HG03432 (cell line): ENCODE measurements around the gene CTXN1.
"Not testable (repeated sequence)": the region's sequence is repeated elsewhere in the genome, so short reads cannot be mapped to it uniquely, and the experiment has no call there.

Source experiments
- ATAC-seq: cut with Tn5 transposase; IDR thresholded peaks from one replicate; pipeline ENCODE4 v1.9.1; 2021; ENCODE audit warnings: mild to moderate bottlenecking, moderate library complexity; ENCODE audit not compliant: unreplicated experiment

Gene CTXN1

DNA sequence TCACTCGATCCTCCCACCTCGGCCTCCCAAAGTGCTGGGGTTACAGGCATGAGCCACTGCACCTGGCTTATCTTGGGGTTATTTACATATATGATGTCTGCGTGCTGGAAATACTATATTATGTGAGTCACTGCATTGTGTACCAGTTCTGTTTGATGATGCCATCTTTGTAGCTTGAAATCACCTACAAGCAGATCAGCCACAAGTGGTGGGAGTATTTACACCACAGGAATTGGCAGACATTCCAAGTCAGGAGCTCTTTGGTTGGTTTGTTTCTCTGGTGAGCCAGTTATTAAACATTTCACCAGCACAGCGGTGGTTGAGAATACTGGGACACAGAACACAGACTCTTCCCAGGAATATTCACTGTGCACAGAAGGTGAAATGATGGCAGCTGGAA is 22.0 kb upstream of the CTXN1 start:
- ATAC-seq: no peak

DNA sequence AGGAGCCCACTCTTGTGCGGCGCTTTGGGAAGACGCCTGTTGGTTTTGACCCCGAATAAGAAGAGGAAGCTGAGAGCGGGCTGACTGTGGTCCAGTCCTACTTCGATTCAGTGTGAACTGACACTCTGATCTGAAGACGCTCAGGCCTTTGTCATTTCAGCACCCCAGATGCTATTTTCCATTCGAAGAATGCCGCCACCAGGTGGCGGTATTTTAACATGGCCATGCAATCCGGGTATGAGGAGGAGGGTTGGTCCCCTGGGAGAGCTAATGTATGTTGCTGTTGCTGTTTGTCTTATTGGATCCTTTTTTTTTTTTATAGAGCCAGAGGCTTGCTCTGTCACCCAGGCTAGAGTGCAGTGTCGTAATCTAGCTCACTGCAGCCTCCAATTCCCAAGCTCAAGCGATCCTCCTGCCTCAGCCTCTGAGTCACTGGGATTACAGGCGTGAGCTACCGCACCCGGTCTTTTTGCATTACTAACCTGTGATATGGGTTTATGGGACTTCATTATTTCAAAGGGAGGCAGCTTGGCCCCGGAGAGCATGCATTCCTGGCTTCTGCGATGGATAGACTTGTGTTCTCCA is 18.3 kb upstream of the CTXN1 start:
- peak; percentile 25 for ATAC-seq

DNA sequence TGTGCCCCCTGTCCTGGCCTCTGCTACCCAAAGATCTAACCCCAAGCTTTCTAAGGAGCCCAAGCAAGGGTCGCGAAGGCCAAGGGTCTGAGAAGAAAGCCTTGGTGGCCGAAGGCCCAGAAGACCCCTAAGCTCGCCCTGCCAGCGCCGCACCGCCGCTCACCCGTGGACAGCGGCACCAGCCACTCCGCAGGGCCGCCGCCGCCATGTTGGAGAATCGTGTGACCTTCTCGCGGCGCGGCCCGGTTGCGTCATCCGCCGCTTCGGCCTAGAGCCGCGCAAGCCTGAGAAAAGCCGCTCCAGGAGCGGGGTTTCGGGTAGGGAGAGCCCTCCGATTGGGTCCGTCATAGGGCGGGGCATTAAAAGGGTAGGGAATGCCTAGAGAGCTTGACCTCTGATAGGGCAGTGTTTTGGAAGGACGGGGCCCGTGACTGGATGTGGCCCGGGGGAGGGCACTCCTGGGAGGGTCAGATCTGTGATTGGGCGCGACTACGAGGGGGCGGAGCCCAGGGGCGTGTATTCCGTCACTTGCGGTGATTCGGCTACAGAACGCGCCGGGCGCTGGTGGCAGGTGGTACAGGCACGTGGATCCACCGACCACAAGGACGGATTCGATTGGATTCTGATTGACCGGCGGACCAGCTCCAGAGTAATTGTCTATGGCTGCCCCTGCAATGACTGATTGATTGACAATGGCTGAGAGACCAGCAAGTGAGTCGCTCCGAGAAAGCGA is 17.7 kb upstream of the CTXN1 start, which contains the start of gene TIMM44:
TSS of gene TIMM44 (minus strand) at position 223 of the 733 bp plus-strand sequence. CDS start at position 208, 15 bp downstream.
- peak; percentile 91 for ATAC-seq

DNA sequence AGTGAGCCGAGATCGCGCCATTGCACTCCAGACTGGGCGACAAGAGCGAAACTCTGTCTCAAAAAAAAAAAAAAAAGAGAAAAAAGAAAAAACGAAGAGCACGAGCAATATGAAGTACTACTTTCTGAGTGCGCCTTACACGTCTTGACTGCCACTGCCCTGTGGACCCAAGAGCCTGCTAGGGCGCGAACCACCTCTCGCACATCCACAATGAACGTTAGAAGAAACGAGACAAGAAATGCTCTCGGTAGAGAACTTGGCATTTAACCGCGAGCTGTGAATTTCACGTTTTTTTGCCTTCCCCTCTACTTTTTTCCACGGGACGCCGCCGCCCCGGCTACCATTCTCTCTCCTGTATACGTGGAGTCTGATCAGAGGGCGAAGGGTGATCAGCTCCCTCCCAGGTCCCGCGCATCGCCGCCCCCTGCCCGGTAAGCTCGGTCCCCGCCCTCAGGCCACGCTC is 17.1 kb upstream of the CTXN1 start:
- peak; percentile 26 for ATAC-seq

DNA sequence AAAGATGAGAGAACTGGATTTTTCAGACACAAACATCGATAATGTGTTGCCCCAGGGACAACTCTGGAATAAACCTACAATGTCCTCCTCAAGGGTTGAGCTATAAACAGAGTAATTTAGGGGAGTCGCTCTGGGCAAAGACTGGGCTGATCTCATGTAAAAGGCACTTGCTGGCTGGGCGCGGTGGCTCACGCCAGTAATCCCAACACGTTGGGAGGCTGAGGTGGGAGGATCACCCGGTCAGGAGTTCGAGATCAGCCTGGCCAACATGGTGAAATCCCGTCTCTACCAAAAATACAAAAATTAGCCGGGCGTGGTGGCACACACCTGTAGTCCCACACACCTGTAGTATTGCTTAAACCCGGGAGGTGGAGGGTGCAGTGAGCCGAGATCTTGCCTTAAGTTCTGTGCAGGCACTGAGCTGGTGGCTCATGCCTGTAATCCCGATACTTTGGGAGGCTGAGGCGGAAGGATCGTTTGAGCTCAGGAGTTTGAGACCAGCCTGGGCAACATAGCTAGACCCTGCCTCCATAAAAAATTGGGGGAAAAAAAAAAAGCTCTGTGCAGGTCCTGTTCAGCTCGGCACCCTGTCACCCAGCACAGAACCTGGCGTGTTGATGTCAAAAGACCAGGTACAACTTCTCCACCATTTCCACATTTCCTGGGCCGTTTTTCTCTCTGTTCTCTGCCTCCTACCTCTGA is 16.1 kb upstream of the CTXN1 start:
- no peak for ATAC-seq

DNA sequence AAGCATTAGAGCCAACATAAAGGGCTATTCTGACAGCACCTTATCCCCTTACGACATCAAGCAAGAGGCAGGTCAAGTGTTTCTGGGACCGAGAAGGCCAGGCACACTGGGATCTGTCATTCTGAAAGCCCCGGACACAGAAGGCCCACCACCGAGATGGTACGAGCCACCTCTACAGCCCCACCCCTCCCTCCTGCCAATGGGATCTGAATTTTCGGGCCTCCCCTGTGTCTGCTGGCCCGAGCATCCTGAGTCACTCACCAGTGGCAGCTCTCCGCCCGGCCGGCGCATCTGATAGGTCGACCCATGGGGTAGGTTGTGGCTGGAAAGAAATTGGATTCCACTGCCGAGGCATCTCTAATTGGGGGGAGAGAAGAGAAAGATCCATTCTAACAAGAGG is 14.9 kb upstream of the CTXN1 start:
- ATAC-seq: no peak

DNA sequence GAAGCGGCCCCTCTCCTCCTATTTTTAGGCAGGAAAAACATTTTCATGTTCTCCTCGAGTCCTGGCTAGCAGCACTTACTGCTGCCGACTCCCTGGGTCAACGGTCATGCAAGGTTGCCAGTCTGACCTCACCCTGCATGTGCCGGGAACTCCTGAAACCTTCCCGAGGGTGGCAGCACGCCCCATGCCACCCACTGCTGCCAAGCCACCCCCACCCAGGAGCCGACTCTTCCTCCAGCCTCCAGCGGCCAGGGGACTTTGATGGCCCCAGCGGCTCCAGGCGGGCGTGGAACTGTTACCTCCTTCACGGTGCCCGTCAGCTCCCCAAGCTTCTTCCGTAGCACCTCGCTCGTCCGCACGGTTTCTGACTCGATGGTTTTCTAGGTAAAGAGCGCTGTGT is 8.8 kb upstream of the CTXN1 start:
- ATAC-seq: no peak

DNA sequence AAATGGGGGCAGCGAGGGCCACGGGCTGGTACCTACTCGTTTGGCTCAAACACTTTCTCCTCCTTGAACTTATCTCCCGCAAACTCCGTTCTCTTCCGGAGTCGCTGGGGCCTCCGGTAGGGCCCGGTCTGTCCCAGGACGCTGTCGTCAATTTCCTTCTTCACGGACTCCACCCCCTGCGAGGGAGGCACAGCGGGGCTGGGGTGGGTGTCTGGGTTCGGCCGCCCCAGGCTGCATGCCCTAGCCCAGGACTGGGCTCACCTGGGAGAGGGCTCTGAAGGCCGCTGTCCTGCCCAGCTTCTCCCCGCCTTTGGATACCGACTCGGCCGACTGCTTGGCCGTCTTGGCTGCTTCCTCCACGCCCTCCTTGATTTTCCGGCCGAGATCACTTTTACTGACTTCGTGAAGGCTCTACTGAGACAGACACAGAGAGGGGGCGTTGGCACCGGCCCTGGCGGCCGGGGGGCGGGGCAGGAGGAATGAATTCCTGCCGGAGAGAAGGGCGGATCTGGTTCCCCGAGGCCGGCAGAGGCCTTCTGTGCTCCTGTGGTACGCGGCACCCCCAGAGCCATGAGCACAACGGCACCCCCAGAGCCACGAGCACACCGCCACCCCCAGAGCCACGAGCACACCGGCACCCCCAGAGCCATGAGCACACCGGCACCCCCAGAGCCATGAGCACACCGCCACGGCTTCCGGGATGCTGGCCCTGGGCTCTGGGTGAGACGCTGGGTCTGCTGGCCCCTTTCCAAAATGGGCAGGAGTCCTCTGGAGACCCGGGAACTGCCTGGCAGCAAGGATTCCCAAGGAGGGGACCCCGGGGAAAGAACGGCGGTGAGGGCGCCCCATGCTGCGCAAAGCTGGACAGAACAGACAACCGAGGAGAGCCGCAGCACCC is 8.1 kb upstream of the CTXN1 start:
- no peak for ATAC-seq

DNA sequence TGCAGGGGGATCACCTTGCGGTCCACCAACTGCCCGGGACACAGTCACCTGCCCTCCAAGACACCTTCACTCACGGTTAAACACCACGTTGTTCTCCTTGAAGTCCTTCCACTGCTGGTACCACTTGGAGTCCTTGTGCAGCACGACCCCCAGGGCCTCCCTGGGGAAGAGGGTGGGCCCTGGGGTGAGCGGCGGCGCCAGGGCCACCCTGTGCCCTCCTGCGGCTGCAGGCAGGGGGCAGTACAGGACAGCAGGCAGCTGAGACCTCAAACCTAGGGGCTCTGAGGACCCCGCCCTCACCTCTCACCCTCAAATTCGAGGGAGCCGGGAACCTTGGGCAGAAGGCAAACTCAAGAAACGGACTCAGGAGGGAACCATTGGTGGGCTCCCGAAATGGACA is 7.5 kb upstream of the CTXN1 start:
- ATAC-seq: no peak

DNA sequence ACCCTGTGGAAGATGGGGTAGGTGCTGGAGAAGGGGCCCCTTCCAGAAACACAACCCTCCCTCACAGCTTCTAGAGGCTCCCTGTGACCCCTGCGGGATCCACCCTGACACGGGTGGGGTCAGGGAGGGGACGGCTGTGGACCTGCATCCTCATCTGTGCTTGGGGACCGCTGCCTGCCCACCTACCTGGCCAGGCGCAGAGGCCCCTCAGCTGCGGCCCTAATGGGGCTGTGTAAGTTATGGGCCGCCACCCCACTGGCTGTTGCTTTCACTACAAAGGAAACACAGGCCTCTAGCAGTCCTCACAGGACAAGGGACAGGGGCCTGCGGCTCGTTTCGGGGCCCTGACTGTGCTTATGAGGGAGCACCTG is 7.0 kb upstream of the CTXN1 start:
- ATAC-seq: no peak

DNA sequence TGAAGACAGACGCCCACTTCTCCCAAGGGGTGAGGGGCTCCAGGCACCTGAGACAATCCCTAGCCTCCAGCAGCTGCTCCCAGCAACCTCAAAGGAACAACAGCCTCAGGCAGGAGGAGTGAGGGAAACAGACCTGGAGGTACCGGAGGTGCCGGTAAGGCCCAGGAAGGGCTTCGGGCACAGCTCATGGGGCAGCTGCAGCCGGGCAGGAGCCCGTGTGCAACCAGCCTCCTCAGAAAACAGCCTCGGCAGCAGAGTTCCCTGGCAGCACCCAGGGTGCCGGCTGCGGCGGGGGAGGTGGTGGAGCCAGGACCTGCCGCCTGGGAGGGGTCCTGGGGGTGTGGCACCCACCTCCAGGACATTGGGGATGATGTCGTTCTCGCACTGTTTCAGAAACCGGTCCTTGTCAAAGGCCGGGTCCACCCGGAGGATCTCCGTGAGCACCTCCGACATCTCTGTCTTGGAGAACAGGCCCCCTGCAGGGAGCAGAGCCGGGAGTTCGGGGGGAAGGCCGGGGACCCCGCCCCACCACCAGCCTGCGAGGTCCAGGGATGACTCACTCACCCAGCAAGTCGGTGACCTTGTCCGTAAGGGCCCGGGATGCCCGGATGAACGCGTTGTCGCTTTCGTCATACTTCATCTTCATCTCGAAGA is 6.5 kb upstream of the CTXN1 start:
- no peak for ATAC-seq

DNA sequence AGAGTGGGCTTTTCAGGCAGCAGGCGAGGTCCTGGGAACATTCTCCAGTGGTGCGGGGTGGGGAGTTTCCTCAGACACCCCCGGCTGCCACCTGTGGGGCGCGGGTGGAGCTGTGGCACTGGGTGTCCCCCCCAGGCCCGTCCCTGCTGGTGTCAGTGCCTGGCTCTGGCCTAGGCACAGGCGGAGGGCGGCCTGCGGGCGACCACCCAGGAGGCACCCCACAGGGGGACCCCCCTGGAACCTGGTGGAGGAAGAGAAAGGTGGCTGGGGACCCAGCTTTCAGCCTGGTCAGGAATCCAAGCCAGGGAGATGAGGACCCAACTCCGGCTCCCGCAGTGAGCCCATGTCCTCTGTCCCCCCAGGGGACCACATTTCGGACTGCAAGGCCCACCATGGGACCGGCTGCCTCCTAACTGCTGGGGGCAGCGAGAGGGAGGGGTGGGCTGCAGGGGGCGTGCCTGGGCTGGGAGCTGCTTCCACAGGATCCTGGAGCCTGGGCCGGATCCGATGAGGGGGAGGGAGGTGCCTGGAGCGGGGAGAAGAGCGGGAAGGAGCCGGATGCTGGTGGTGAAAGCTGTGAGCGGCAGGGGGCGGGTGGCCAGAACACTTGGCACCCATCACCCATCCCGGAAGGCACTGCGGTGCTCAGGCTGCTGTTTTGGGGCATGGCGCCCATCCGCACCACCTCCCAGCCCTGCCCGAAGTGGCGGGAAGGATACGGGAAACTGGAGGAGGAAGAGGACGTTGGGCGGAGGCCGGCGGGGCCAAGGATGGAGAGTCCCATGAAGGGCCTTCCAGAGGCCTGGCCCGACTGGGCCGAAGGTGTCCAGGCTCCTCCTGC is 5.5 kb upstream of the CTXN1 start:
- no peak for ATAC-seq

DNA sequence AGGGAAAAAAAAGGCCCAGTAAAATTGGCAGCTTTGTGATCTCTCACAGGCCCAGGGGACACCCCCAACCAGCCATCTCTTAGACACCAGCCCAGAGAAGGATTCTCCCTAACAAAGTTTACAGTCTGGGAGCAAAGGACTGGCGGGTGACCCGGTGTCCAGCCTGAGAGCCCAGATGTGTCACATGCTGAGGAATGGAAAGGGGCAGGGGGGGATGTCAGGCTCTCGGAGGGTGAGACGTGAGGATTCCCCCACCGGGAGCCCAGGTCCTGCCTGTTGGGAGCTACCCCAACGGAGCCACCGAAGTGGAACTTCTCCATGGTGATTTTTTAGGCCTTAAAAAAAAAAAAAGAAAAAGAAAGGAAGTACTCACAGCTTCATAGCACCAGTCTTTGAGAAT is 4.8 kb upstream of the CTXN1 start:
- no peak for ATAC-seq

DNA sequence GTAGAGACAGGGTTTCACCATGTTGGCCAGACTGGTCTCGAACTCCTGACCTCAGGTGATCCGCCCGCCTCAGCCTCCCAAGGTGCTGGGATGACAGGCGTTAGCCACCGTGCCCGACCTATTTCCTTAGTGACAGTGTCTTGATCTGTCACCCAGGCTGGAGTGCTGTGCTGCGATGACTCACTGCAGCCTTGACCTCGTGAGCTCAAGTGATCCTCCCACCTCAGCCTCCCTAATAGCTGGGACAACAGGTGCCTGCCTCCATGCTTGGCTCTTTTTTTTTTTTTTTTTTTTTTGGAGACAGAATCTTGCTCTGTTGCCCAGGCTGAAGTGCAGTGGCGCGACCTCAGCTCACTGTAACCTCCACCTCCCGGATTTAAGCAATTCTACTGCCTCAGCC is 4.1 kb upstream of the CTXN1 start:
- ATAC-seq: not testable (repeated sequence)

DNA sequence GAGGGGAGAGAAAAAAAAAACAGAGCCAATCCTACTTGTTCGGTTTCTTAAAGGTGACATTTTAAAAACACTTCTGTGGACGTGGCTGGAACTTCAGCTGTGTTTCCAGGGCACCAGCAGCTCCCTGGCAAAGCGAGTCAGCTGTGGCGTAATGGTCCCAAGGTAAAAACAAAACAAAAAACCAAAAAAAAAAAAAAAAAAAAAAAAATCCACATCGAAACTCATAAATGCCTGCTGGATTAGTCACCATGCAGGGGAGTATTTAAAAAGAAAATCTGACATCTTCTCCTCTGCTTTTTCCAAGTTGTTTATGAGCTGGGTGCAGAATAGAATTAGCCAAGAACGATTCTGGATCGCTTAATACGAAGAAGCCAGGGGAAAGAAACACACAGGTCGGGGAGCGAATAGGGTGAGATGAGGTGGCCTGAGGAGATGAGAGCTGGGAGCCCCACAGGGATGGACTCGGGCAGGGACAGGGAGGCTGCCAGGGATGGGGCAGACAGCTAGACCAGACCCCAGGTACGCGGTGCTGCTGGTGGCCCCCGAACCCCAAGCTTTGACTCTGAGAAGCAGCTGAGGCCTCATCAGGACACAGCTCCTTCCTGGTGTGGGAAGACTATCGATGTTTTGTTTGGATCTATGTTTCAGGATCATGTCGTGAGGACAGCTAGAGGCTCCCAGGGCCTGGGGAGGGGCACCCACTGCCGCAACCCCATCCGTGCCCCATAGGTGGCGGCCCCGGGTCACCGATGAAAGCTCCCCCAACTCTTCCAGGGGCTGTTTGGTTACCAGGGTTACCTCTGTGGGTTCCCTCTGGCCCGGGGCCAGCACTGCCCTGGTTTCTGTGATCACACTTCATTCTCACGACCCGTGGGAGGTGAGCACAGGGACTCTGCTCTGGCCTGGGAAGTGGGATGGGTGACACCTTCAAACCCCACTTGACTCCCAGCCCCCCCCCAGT is 3.1 kb upstream of the CTXN1 start:
- ATAC-seq: no peak

DNA sequence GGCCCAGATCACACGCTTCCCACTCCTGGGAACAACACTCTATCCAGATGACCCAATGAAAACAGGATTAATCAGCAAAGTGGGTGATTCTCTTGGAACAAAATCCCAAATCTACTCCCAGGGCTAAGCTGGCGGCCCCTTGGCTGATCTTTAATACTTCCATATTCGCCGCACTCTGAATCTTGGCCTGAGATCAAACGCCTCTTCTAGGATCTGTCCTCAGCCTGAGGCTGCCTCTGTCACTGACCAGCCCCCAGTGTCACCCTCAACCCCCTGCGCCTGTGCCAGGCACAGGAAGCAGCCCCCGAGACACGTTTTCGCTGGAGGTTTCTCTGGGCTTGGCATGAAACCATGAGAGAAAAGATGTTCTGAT is 2.4 kb upstream of the CTXN1 start:
- no peak for ATAC-seq

DNA sequence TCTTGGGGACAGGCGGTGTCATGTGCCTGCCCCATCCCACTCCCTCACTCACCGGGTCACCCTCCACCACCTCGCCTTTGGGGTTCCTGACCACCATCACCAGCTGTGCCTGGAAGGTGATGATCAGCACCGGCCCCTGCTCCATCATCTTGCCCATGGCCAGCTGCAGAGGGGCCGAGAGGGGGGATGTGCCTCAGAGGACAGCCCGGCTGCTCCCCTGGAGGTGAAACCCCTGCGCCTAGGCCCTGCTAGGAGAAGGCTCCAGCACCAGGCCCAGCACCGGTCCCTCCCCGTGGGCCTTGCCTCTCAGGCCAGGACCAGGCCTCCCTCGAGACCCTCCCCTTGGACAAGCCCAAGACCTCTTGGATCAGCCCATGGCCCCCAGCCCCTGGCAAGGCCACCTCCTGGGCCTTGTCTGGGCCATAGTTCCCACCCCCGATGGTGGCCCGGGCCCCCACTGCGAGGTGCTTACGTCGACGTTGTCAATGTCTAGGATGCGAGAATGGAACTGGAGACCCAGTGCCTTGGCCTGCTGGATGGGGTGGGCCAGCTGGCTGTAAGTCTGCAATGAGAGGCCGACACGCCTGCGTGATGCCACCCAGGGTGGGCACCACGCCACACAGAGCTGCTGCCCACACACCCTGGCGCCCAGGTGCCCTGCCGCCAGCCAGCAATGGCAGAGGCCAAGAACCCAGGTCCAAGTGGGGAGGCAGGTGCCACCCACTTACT is 1.8 kb upstream of the CTXN1 start:
- no peak for ATAC-seq
